CD4-positive, alpha-beta memory T cell (primary cell): Measurements from ENCODE around the gene KCND3. TPM values are rescaled to one million over a fixed set of nuclear protein-coding genes. Genes with fewer than 3 reads are reported as not detected.

Experiments used
- CTCF ChIA-PET: fragments of 350-600 bp; sonication (Branson Sonifier 250); formaldehyde crosslinking; loops from one replicate; lab custom pipeline; 2021; ENCODE audit warnings: inconsistent platforms; ENCODE audit not compliant: partially characterized antibody; lab: Charles Lee
- POLR2A ChIA-PET: fragments of 350-600 bp; sonication (Branson Sonifier 250); formaldehyde crosslinking; loops from one replicate; lab custom pipeline; 2021; ENCODE audit not compliant: partially characterized antibody; lab: Charles Lee
- DNase-seq, 5 donors: peaks; one replicate each; pipeline versions ENCODE4 v3.0.0 to v3.0.0-alpha.2; 2020 to 2022; ENCODE audit warnings: mixed read lengths in 1 of 5
- H3K27ac ChIP-seq: one replicate; pipeline ENCODE4 v1.7.0; 2013; ENCODE audit warnings: low read depth, low read length
- H3K27me3 ChIP-seq: 2 replicates; pipeline ENCODE4 v1.7.0; 2013; ENCODE audit warnings: mild to moderate bottlenecking, low read length, moderate library complexity; ENCODE audit not compliant: insufficient read depth
- H3K36me3 ChIP-seq: 2 replicates; pipeline ENCODE4 v1.7.0; 2013; ENCODE audit warnings: mild to moderate bottlenecking, low read length, moderate library complexity; ENCODE audit not compliant: insufficient read depth
- H3K4me1 ChIP-seq: 2 replicates; pipeline ENCODE4 v1.7.0; 2013; ENCODE audit warnings: mild to moderate bottlenecking, low read length, moderate library complexity; ENCODE audit not compliant: insufficient read depth
- H3K4me3 ChIP-seq, 2 donors: one replicate each; pipeline ENCODE4 v1.7.0; 2013; ENCODE audit warnings: low read length in 2 of 2, mild to moderate bottlenecking in 1 of 2
- H3K9me3 ChIP-seq, 2 donors: one replicate each; pipeline ENCODE4 v1.7.0; 2013; ENCODE audit warnings: low read length in 2 of 2, control low read depth in 1 of 2; ENCODE audit not compliant: control insufficient read depth in 1 of 2
- H3K27ac Mint-ChIP-seq, 7 donors: one replicate each; pipeline ENCODE4 v1.8.0; 2020 to 2021; ENCODE audit warnings: mixed read lengths in 7 of 7, mild to moderate bottlenecking in 6 of 7, inconsistent platforms in 3 of 7, moderate library complexity in 3 of 7
- H3K27me3 Mint-ChIP-seq, 2 donors: one replicate each; pipeline ENCODE4 v1.8.0; 2020 to 2021; ENCODE audit warnings: mixed read lengths in 2 of 2
- H3K36me3 Mint-ChIP-seq, 2 donors: one replicate each; pipeline ENCODE4 v1.8.0; 2020 to 2021; ENCODE audit warnings: mixed read lengths in 2 of 2, inconsistent platforms in 1 of 2, mild to moderate bottlenecking in 1 of 2
- H3K4me1 Mint-ChIP-seq, 4 donors: one replicate each; pipeline ENCODE4 v1.8.0; 2020 to 2021; ENCODE audit warnings: mixed read lengths in 4 of 4, mild to moderate bottlenecking in 1 of 4
- H3K4me3 Mint-ChIP-seq, 8 donors: one replicate each; pipeline ENCODE4 v1.8.0; 2020 to 2021; ENCODE audit warnings: mixed read lengths in 8 of 8, mild to moderate bottlenecking in 7 of 8, moderate library complexity in 6 of 8, inconsistent platforms in 3 of 8
- H3K9me3 Mint-ChIP-seq, 8 donors: one replicate each; pipeline ENCODE4 v1.8.0; 2020 to 2021; ENCODE audit warnings: mixed read lengths in 8 of 8, mild to moderate bottlenecking in 5 of 8, inconsistent platforms in 3 of 8, moderate library complexity in 1 of 8
- intact Hi-C: fragments of 100-400 bp; cut with micrococcal nuclease; formaldehyde crosslinking; loops from one replicate; pipeline ENCODE4 v1.15.1; 2023
- polyA plus RNA-seq, 2 donors: library from polyadenylated mRNA; unstranded; fragments of 300-500 nt; fragmentation: Illumina TruSeq; gene quantifications; one replicate each; pipeline ENCODE4 v1.2.3, GENCODE V29; 2021
- total RNA-seq, 2 experiments: library from RNA; stranded (reverse); gene quantifications; one replicate each; pipeline ENCODE4 v1.2.3, GENCODE V29; 2021

Gene KCND3
- total and polyA plus RNA-seq, 4 experiments from 2014 or later: 0.03 to 0.05 TPM; not detected in 2

DNA sequence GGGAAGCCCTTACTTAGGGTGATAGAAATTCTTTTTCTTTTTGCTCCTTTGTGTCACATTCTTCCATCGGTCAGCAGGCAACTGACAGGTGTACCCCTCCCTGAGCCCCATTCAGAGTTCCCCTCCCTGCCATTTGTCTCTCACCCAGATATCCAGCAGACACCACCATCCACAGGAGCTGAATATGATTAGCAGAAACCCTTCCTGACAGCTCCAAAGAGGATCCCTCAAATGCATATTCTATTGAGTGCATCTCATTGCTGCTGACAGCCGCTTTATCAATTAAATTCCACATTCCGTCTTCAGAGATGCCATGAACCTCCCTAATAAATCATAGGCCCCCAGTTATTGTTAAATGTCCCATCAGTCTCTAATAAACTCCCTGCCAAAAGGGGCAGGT lies 239.8 kb downstream of the KCND3 start:
- no peak overlapping the region for H3K4me3 ChIP-seq
- Mint-ChIP-seq H3K4me3 (no peak overlapping the region), H3K9me3 (no peaks in the 10 kb centered on the region), H3K4me1 (peaks cover 1 to 11% (median 5%) of the 10 kb centered on the region in 4 donors), H3K27ac (peak overlapping the region in 1 of 7 donors; percentile 35), H3K27me3 (no peaks in the 10 kb centered on the region), H3K36me3 (no peaks in the 10 kb centered on the region)
- peaks cover 3% of the 10 kb centered on the region for H3K4me1 ChIP-seq
- H3K36me3 ChIP-seq: no peaks in the 10 kb centered on the region
- H3K27me3 ChIP-seq: no peaks in the 10 kb centered on the region
- no peaks in the 10 kb centered on the region for H3K9me3 ChIP-seq
- POLR2A ChIA-PET: interaction anchor here (1.1 kb wide), 1 partner anchor 10 kb away, joined by 3 read pairs; the partner anchor contains the start of gene INKA2
- CTCF ChIA-PET: interaction anchor here (1.0 to 1.7 kb wide), 4 partner anchors 18 to 307 kb away, joined by 3 to 8 read pairs (median 4); no protein-coding TSS in a partner anchor
- H3K27ac ChIP-seq: no peak overlapping the region
- no peak for DNase-seq
- intact Hi-C loops: no loop called here

- no peaks in the 10 kb centered on the region for H3K36me3 ChIP-seq
- no peaks in the 10 kb centered on the region for H3K27me3 Mint-ChIP-seq
- peaks cover 0 to 6% (median 2%) of the 10 kb centered on the region in 4 donors for H3K4me1 Mint-ChIP-seq
- no peaks in the 10 kb centered on the region for H3K36me3 Mint-ChIP-seq
- H3K4me3 Mint-ChIP-seq: no peak overlapping the region
- no peaks in the 10 kb centered on the region for H3K4me1 ChIP-seq
- no peaks in the 10 kb centered on the region for H3K27me3 ChIP-seq
- intact Hi-C loops: loop anchor here (1.0 kb wide), 3 partner anchors 33 to 267 kb away; no protein-coding TSS in a partner anchor
- H3K27ac Mint-ChIP-seq: peak overlapping the region in 2 of 7 donors; percentile 18 to 43
- H3K9me3 ChIP-seq: no peaks in the 10 kb centered on the region
- no peak for DNase-seq
- ChIA-PET POLR2A (interaction anchor here (1.0 to 1.2 kb wide), 3 partner anchors 231 to 266 kb away, joined by 3 to 7 read pairs (median 4); no protein-coding TSS in a partner anchor), CTCF (interaction anchor here (0.8 to 4.1 kb wide), 19 partner anchors 9 to 305 kb away, joined by 3 to 50 read pairs (median 6); partner anchors contain the start of genes ADORA3, INKA2 and TMIGD3)
- H3K9me3 Mint-ChIP-seq: no peaks in the 10 kb centered on the region
- no peak overlapping the region for H3K27ac ChIP-seq
- H3K4me3 ChIP-seq: no peak overlapping the region
Measured at GRCh38 chr1:111747947-111748346, 241.5 kb downstream of the KCND3 start.

DNA sequence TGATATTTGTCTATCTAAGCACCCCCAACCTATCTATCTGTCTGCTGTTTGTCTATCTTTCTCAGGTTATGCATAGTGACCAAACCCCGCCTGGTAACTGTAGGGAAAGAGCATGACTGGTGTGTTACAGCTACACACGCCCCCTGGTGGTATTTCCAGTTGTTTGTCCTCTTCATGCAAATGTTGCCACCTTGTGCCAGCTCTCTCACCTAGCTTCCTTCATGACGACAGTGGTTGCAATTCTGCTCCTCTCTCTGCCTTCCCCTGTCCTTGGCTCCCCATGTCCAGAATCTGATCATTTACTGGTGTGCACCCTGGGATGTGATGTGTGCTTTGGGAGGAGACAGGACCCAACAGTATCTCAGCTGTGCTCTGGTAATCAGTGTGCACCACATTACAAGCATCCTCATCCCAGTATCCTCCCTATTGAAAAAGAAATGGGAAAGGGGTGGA lies 242.2 kb downstream of the KCND3 start:
- Mint-ChIP-seq H3K4me3 (no peak overlapping the region), H3K36me3 (no peaks in the 10 kb centered on the region), H3K9me3 (no peaks in the 10 kb centered on the region), H3K27me3 (no peaks in the 10 kb centered on the region), H3K4me1 (peaks cover 0 to 6% (median 2%) of the 10 kb centered on the region in 4 donors), H3K27ac (peak overlapping the region in 1 of 7 donors; percentile 29)
- no peaks in the 10 kb centered on the region for H3K27me3 ChIP-seq
- ChIA-PET POLR2A (interaction anchor here (0.9 to 1.2 kb wide), 5 partner anchors 33 to 265 kb away, joined by 3 to 7 read pairs (median 4); partner anchors contain the start of genes ADORA3 and TMIGD3), CTCF (interaction anchor here (0.8 to 4.1 kb wide), 25 partner anchors 8 to 305 kb away, joined by 3 to 50 read pairs (median 5); partner anchors contain the start of genes ADORA3, INKA2 and TMIGD3)
- DNase-seq: peak; percentile 57 to 69 (median 62)
- H3K4me3 ChIP-seq: no peak overlapping the region
- H3K4me1 ChIP-seq: no peaks in the 10 kb centered on the region
- no peak overlapping the region for H3K27ac ChIP-seq
- H3K9me3 ChIP-seq: no peaks in the 10 kb centered on the region
- no peaks in the 10 kb centered on the region for H3K36me3 ChIP-seq
- intact Hi-C loops: loop anchor here (1.0 kb wide), 3 partner anchors 32 to 266 kb away; no protein-coding TSS in a partner anchor

DNA sequence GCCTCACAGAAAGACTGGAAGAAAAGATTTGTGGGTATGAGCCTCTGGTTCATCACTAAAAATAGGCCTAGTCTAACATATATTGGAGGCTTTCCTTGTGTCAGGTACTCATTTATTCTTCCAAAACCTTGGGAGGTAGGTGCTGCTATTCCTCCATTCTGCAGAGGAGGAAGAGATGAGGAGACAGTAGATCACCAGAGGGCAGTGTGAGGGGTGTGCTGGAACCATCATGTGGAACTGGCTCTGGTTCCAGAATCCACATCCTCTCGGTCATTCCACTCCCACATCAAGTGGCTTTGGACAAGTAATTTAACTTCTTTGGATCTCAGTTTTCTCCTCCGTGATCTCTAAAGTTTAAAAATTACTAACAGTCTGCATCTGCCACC lies 242.9 kb downstream of the KCND3 start:
- H3K4me1 ChIP-seq: no peaks in the 10 kb centered on the region
- POLR2A ChIA-PET: interaction anchor here (0.9 to 1.2 kb wide), 4 partner anchors 32 to 243 kb away, joined by 3 to 7 read pairs (median 4); partner anchors contain the start of genes ADORA3 and TMIGD3
- intact Hi-C loops: no loop called here
- no peak overlapping the region for H3K27ac ChIP-seq
- CTCF ChIA-PET: interaction anchor here (0.9 to 4.1 kb wide), 21 partner anchors 8 to 293 kb away, joined by 3 to 50 read pairs (median 6); partner anchors contain the start of genes ADORA3, INKA2 and TMIGD3
- peak overlapping the region in 1 of 7 donors; percentile 50 for H3K27ac Mint-ChIP-seq
- peaks cover 0 to 6% (median 2%) of the 10 kb centered on the region in 4 donors for H3K4me1 Mint-ChIP-seq
- no peak for DNase-seq
- no peak overlapping the region for H3K4me3 ChIP-seq
- H3K27me3 Mint-ChIP-seq: no peaks in the 10 kb centered on the region
- no peaks in the 10 kb centered on the region for H3K36me3 Mint-ChIP-seq
- no peak overlapping the region for H3K4me3 Mint-ChIP-seq
- no peaks in the 10 kb centered on the region for H3K27me3 ChIP-seq
- no peaks in the 10 kb centered on the region for H3K36me3 ChIP-seq
- no peaks in the 10 kb centered on the region for H3K9me3 ChIP-seq
- H3K9me3 Mint-ChIP-seq: no peaks in the 10 kb centered on the region

- no peaks in the 10 kb centered on the region for H3K9me3 ChIP-seq
- intact Hi-C loops: no loop called here
- no peak overlapping the region for H3K27ac ChIP-seq
- Mint-ChIP-seq H3K4me1 (peaks cover 0 to 8% (median 4%) of the 10 kb centered on the region in 4 donors), H3K27ac (peak overlapping the region in 2 of 7 donors; percentile 48 to 50), H3K36me3 (no peaks in the 10 kb centered on the region), H3K4me3 (no peak overlapping the region), H3K9me3 (no peaks in the 10 kb centered on the region), H3K27me3 (peaks cover under 1% of the 10 kb centered on the region in 2 donors)
- ChIA-PET CTCF (interaction anchor here (1.0 to 4.1 kb wide), 8 partner anchors 14 to 264 kb away, joined by 3 to 50 read pairs (median 11); no protein-coding TSS in a partner anchor), POLR2A (no interaction called here)
- H3K27me3 ChIP-seq: peaks cover 6% of the 10 kb centered on the region
- H3K4me3 ChIP-seq: no peak overlapping the region
- H3K36me3 ChIP-seq: no peaks in the 10 kb centered on the region
- no peak for DNase-seq
- H3K4me1 ChIP-seq: no peaks in the 10 kb centered on the region
Measured at GRCh38 chr1:111745675-111746613, 243.5 kb downstream of the KCND3 start.

DNA sequence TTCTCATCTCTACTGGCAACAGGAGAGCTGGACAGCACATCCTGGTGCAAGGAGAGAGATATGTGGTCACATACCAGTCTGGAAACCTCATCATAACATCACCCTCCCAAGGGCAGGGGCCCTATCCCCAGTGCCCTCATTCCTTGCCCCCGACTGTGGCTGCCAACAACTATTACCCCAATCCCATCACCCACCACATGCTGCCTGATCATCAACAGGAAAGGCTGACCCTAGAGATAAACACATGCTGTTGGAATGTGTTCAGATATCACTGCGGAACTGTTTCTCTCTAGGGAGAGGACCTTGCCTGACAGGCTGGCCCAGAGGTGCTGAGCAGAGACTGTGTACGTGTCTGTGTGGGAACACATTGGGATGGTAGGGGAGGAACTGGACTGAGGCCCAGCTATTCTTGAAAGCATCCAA lies 245.8 kb downstream of the KCND3 start:
- no peak overlapping the region for H3K4me3 Mint-ChIP-seq
- H3K9me3 Mint-ChIP-seq: no peaks in the 10 kb centered on the region
- Histone ChIP-seq H3K9me3 (no peaks in the 10 kb centered on the region), H3K4me1 (peaks cover 15% of the 10 kb centered on the region), H3K36me3 (no peaks in the 10 kb centered on the region), H3K27ac (no peak overlapping the region), H3K27me3 (peaks cover 7% of the 10 kb centered on the region), H3K4me3 (no peak overlapping the region)
- no peaks in the 10 kb centered on the region for H3K36me3 Mint-ChIP-seq
- ChIA-PET POLR2A (interaction anchor here (1.2 kb wide), 1 partner anchor 11 kb away, joined by 5 read pairs; the partner anchor contains the start of gene DDX20), CTCF (interaction anchor here (0.9 to 3.7 kb wide), 7 partner anchors 11 to 262 kb away, joined by 3 to 15 read pairs (median 8); no protein-coding TSS in a partner anchor)
- intact Hi-C loops: no loop called here
- DNase-seq: no peak
- peaks cover 6 to 9% of the 10 kb centered on the region in 2 donors for H3K27me3 Mint-ChIP-seq
- H3K27ac Mint-ChIP-seq: no peak overlapping the region
- H3K4me1 Mint-ChIP-seq: peaks cover 7 to 20% (median 11%) of the 10 kb centered on the region in 4 donors
